Kidney glomerular epithelial cell (primary cell): ENCODE measurements around the gene ACVR1.
A peak's percentile ranks its signal among the peaks of the same experiment; 100 is the strongest.

Experiments used
- DNase-seq: peaks from one replicate; lab custom pipeline; 2025; lab: John Stamatoyannopoulos, UW

ACVR1 gene

DNA sequence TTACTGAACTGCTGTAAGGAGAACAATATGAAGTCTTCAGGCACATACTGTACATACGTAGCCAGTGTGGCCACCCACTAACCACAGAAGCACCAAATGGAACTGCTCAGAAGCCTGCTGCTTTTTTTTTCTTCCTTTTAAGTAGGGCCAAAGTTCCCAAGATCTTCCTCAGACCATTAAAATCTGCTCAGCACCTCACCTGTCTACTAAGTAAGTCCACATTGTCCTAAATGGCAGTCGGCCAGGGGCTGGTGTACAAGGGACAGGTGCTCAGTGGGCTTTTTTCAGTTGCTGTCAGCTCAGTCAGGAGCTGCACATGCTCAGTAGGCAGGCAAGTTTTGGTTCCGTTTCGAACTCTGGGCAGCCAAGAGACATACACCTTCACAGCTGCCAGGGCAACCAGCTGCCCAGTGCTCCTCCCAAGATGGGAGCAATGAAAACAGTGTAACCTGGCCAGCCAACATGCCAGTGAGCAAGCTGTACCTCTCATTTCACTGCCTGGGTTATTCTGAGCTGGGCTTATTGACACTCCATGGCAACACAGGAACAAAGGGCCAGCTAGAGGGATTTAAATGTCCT lies 86.1 kb downstream of the ACVR1 start:
- no peak for DNase-seq

DNA sequence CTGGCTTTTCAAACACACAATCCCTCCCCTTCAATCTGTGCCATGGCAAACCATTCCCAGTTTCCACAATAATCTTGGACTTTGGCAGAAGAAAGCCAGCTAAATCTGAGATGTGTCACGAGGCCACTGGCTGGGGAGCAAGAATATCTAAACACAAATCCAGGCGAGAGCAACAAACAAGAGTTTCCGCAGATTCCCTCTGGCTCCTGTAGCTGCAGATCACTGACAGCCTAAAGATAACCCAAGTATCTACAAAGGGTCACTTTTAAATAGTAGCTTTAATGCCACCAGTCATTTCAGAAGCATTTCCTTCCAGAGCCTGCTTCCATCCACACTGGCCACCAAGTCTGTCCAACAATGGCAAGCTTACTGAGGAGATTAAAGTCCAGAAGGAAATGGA lies 86.9 kb downstream of the ACVR1 start:
- no peak for DNase-seq

DNA sequence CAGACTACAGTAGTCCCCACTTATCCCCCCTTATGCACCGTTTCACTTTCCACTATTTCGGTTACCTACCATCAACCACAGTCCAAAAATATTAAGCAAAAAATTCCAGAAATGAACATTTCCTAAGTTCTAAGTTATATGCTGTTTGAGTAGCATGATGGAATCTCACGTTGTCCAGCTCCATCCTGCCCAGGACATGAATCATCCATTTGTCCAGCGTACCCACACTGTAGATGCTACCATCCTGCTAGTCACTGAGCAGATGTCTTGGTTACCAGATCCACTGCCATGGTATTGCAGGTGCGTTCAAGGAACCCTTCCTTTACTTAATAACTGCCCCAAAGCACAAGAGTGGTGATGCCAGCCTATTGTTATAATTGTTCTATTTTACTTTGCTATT lies 87.9 kb downstream of the ACVR1 start:
- no peak for DNase-seq

DNA sequence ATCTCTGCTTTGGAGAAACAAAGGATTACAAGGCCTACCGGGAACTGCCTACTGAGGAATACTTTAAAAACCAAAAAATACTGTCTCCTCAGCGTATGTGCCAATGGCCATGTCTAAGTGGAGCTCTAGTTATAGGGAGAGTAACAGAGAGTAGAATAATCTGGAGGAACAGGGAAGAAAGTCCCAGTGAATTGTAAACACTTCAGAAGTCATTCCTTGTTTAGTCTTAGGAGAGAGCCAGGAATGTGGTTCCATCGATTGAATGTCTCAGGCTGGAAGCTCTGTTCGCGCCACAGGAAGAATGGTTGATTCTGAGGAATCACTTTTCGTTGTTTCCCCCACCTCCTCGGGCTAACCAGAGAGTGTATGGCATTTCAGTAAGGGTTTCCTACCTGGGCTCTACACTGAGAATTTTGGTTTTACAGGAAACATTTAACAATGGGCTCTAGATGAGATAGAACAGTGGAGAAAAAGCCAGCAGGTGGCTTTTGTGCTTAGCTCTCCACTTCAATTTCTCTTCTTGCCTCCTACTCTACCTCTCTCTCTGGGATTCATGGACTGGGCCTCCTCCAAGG lies 88.7 kb downstream of the ACVR1 start:
- DNase-seq, result no peak

DNA sequence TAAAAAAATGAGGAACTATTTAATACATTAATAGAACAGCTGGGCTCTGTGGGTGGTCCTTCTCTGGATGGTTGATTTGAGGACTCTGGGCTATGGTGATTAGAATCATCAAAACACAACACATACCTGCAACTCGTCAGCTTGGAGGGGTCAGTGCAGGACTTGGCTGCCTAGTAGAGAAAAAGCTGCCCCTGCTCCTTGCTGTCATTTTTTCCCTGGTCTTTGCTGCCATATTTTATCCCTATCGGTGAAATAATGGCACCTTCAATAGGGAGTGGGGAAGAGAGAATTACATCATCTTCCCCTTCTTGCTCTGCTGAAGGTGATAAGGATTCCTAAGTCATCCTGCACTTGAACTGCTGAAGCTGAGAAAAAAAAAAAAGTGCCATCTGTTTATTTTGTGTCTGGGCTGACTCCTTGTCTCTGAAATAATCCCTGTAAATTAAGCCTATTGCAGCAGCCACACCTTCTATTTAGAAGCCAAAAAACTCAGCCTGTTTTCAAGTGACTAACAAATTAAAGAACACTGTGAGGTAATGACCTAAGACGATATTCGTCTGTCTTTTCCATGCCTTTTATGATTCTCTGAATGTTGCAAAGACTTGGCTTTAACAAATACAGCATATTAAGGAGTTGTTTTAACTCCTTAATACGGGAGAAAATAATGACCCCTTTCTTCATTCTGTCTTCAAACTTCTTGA lies 89.3 kb downstream of the ACVR1 start:
- no peak for DNase-seq

DNA sequence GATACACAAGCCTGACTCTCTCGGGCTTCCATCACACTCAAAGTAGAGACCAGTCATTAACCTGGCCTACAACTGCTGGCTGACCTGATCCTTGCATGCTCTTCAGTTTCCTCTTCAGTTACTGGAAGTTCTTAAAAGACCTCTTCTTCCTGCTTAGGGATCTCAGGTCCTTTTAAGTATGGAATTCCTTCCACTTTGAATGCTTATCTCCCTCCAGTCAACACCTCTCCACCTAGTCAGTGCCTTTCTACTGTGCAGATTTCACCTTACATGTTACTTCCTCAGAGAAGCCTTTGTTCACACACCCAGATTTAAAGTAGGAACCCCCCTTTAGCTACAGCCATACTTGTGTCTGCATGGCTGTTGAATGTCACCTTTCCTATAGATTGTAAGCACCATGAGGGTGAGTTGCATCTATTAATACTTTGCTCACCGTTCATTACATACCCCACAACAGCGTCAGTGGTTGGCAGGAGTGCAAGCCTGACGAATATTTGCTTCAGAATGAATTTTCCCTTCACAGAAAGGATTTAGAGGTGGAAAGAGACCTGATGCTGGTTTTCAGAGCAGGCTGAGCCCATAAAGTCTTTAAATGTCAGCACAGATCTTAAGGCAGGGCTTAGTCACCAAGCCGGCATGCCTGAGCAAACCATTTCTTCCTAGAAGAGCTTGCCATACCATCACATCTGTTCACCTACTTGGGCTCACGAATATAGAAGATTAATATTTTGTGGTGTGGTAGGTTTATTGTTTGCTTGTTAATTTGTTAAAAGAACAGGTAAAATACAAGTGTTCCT lies 90.1 kb downstream of the ACVR1 start:
- DNase-seq, result no peak

DNA sequence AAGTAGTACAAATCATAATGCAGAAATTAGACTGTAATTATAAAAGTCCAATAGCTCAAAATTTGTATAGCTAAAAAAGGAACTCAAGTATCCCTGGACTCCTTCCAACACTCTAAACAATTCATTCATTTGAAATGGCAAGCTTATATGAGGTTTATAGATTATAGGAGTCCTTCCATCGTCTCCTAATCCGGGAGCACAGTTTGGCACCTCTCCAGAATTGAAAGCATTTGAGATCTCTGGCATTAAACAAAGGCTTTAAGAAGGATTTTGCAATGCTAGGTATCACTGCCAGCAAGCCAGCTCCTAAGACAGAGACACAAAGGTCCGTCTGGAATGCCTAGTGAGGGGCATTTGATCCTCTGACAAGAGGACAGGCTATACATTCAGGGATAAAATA lies 90.9 kb downstream of the ACVR1 start:
- no peak for DNase-seq

DNA sequence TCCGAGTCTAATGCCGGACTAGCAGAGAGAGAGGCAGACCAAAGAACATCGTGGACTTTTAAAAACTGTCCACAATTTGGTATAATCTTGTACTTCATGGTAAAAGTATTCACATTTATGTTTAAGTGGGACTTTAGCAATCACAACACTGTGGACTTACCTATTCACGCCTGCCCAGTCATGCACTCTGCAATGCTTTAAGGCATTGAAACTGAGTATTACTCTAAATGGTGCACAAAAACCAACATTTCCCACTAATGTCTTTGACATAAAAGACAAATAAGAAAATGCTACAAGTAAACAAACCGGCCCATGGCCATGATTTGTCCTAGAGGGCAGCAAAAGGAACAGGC lies 91.3 kb downstream of the ACVR1 start:
- DNase-seq, result no peak

DNA sequence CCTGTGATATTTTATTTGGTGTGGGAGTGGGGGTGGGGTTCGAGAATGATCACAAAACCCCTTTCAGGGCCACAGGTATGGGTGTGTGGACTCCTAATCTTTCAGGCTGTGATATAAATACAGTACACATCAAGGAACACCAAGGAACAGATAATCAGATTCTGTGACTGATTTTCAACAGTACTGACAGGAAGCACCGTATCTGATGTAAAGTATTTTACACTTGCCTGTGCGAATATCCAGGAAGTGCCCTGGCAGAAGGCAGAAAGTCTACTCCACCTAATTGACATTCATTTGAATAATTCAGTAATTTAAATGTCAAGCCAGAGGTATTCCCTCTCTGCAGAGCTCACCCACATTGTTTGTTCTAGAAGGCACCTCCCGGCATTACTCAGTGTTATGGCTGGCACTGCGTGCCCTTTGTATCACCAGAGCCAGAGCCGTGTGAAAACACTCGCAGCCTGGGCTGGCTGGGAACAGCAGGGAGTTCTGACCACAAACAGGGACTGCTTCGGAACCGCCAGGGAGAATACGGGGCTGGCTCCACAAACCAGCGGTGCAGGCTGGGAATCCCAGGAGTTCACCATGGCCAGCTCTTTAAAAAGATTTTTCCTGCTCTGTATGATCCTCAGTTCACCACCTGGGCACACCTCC lies 91.8 kb downstream of the ACVR1 start:
- DNase-seq, result peak; percentile 91

DNA sequence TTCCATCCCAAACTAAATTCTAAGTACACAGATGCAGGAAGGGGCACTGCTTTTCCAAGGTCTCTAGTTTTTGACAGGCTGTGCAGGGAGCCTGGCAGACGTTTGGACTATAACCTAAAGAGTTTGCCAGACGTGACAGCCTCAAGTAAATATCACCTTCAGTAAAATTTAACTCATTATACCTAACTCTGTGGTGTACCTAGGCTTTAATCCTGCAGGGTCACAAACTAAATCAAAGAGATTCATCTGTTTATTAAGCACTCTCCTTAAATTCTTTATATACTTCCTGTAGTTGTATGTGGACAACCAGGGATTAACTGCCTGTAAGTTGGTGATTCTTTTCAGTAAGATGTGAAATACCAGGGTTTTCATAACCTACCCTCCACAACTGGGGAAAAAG lies 92.9 kb downstream of the ACVR1 start:
- DNase-seq, result no peak

DNA sequence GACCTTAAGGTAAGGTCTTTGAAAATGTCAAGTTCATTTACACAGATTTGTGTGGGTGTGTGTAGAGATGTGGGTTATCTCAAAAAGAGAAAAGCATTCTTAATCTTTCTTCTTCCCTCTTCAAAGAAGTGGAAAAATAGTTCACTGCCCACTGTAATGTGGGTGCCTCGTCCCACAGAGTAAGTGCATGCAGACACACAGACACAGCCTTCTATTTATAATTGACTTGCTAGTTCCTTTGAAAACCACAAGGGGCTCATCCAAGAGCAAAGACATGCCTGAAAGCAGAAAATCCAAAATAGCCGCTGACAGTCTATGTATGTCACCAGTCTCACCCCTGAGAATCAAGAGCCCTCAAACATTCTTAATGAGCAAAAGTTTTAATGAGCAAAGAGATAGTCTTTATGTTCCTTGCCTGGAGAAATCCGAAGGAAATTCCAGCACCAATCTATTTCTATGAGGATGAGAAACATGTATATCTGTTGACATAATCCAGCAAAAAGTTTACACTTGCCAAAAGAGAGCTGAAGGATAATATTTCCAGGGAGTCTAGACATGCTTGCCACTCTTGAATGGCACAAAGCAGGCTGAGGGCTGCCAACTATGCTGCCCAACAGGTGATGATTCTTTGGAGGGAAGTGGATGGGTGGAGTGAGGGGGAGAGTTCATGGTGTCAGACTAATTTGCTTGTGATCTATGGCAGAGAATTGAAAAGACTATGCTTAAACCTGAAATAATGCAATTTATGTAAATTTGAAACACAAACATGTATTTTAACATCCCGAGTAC lies 93.9 kb downstream of the ACVR1 start:
- no peak for DNase-seq

DNA sequence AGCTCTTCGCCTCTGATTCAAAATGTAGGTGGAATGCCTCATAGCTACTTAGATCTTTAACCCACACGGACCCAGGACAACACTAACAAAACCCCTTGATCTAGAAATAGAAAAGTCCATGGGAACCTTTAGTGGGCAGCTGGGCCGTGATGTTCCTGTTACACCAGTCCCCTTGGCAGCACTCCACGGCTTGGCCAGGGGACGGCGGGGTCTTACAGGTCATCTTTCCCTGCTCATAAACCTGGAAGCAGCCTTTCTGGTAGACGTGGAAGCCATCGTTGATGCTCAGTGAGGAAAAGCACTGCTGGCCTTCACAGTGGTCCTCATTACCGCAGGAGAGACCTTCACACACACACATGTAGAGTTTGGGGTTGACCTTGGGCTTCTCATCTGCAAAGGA lies 95.9 kb downstream of the ACVR1 start:
- DNase-seq, result no peak

DNA sequence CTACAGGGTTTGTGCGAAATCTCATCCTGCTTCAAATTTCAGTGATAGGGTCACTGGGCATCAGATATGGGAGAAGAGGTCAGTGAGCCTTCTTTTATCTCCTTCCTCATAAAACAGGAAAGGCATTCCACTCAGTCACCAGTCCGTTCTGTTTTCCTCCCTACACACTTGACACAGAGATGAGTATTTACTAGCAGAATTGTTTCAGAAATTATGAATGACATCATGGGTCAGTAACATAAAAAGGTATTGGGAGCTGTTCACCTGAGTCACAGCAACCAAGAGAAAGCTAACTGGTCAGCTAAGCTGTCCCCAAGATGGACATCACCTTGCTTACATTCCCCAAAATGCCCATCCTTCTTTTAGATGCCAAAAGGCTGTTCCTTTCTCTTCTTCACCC lies 96.3 kb downstream of the ACVR1 start:
- peak; percentile 93 for DNase-seq

DNA sequence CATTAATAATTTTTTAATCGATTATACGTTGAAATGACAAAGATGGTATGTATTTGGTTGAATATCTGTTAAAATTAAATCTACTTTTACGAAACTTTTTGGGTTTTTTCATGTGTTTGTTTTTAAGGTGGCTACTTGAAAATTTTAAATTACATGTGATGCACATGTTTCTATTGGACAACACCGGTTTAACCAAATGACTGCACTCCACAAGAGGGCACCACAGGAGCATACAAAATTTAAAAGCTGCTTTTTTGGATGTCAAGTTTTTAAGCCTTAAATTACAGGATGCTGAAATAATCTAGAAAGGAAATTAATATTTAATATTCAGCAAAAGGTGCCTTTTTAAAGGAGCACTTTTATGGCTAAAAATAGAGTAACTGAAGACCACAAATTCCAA lies 98.7 kb downstream of the ACVR1 start:
- DNase-seq, result peak; percentile 30

DNA sequence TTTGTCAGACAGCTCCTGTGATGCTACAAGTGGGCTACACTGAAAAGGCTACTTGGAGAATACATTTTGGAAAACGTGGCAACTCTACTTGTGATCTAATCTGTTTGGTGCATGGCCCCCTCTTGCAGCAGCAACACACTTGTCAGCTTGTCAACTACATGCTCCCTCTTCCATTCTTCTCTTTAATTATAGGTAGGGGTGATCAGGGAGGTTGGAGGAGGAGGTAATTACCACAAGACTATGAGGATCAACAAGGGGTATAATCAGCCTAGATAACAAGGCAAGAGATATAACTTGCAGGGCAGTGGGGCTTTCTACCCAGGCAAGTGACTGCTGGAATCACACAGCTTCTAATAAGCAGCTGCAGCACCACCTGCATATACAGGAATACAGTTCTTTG lies 104.9 kb downstream of the ACVR1 start:
- no peak for DNase-seq

DNA sequence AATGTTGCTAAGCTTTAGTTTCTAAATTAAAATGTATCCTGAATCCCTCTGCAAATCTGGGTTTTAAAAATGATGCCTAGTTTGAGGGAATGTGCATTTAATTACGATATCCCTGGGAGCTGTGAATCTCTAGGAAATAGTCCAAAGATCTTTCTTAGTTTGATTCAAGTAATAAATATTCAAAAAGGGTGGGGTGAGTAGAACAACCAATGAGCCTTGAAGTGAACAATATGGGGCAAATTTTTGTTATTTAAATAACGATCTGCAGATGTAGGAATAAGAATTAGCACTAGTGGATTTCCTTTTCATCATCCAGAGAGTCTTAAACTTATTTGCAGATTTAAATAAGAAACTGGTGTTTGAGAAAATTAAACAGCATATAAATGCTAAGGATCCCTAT lies 106.3 kb downstream of the ACVR1 start:
- no peak for DNase-seq

DNA sequence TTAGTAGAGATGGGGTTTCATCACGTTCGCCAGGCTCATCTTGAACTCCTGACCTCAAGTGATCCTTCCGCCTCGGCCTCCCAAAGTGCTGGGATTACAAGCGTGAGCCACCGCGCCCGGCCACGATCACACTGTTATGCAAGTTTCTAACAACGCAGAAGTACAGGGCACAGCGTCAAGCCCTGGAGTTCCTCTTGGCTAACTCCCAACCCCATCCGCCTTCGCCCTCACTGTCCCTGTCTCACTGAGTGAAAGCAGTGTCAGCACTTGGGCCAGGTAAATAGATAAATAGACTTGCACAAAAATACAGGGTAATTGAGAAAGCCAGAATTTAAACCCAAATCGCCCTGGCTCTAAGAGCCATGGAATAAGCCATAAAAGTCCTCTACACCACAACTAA lies 111.7 kb downstream of the ACVR1 start:
- DNase-seq, result no peak

DNA sequence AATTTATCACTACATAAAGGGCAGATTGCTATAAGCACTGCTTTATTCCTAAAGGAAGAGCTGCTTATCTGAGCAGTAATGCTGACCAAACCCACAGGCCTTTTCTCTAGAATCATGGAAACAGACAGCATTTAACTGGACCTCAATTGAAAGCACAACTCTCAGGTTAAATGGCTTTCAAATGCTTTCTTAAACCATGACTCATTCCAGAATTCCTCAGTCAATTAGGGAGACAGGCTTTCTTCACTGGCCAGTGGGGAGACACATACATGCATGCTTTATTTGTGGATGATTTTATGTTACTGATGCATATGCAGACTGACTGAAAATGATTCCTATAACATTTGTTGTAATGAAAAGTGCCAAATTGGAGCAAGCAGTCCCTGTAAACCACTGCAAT lies 114.6 kb downstream of the ACVR1 start:
- no peak for DNase-seq

DNA sequence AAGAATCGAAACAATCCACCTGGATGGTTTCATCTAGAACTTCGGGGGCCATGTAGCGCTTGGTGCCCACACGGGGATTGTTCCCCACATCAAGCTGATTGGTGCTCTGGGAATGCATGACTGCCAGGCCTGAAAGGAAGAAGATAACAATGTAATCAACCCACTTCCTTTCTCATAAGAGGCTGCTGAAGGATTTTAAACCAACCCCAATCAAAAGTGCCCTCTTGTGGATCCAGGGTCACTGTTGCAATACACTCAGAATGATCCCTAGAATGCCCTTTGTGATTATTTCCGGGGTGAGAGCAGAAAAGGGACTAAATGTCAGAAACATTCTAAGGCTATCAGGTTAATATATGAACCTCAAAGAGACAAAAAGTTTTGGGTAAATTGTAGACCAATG lies 115.2 kb downstream of the ACVR1 start:
- DNase-seq, result no peak

DNA sequence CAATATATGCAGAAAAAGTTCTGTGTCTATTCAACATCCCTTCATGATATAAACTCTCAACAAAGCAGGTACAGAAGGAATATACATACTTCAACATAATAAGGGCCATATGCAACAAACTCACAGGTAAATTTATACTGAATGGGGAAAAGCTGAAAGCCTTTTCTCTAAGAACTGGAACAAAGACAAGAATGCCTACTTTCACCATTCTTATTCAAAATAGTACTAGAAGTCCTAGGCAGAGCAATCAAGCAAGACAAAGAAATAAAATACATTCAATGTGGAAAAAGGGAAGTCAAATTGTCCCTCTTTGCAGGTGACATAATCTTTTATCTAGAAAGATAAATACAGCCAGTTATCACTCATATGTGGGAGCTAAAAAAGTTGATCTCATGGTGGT lies 116.3 kb downstream of the ACVR1 start:
- DNase-seq, result no peak

DNA sequence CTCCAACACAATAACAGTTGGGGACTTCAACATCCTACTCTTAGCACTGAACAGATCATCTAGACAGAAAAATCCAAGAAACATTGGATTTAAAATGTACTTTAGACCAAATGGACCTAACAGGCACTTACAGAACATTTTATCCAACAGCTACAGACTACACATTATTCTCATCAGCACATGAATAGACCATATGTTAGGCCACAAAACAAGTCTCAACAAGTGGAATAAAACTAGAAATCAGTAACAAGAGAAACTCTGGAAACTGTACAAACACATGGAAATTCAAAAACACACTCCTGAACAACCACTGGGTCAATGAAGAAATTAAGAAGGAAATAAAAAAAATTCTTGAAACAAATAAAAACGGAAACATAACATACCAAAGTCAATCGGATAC lies 117.5 kb downstream of the ACVR1 start:
- no peak for DNase-seq

DNA sequence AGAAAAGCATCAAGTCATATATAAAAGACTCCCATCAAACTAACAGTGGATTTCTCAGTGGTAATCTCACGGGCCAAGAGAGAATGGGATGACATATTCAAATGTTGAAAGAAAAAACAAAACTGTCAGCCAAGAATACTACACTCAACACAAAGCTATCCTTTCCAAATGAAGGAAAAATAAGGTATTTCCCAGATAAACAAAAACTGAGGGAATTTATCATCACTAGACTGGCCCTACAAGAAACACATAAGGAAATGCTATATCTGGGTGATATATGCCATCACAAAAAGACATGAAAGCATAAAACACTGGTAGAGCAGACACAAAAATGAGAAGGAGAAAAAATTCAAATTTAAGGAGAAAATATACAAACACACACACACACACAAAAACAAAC lies 118.6 kb downstream of the ACVR1 start:
- no peak for DNase-seq
